ENCODE data around the gene PREPL. TPM values are rescaled to one million over a fixed set of nuclear protein-coding genes. Genes with fewer than 3 reads are reported as not detected.

The PREPL gene
- total and polyA plus RNA-seq, 9 of the 15 experiments (the other 6 are each of a cell fraction or from before 2014, with no cell fraction given): 11.6 to 58.9 (median 27.2) TPM

GRCh38 chr2:44362207-44363015, 1.1 kb upstream of the PREPL start (continued):
- TF ChIP-seq SMAD1 (IDR thresholded peaks at IDR 0.05; ENCODE audit: low read depth, low read length, partially characterized antibody) (no peak), PBX2 (CRISPR knock-in tag; IDR thresholded peaks at IDR 0.05; ENCODE audit: low read depth) (no peak; the same call in 1 of the 2 replicates), PBX2 (tag; conservative IDR thresholded peaks at IDR 0.05; ENCODE audit: low read depth) (peak; percentile 89), TAF1 (IDR thresholded peaks at IDR 0.05; ENCODE audit: control insufficient read depth, extremely low read depth, insufficient read depth, low read length, severe bottlenecking) (peak; percentile 37), UBTF (IDR thresholded peaks at IDR 0.05; ENCODE audit: borderline replicate concordance in 1 of 2, low read depth in 2 of 2, low read length in 2 of 2) (peak in 1 of 2 experiments; percentile 71; a peak in 2 of 4 replicates), DPF2 (IDR thresholded peaks at IDR 0.05) (0 out of 2 replicates have a peak, but pooled peaks have one; percentile 21), MEIS2 (IDR thresholded peaks at IDR 0.05; ENCODE audit: partially characterized antibody) (peak; percentile 95), ZNF431 (CRISPR knock-in tag; IDR thresholded peaks at IDR 0.05) (no peak), HDAC1 (IDR thresholded peaks at IDR 0.05) (peak in 1 of 2 experiments; percentile 49; a peak in 1 of 4 replicates), ESRRA (IDR thresholded peaks at IDR 0.05; ENCODE audit: borderline replicate concordance, low read depth) (no peak), NFXL1 (CRISPR knock-in tag; IDR thresholded peaks at IDR 0.05) (no peak), MITF (IDR thresholded peaks at IDR 0.05) (no peak), ETV1 (tag; conservative IDR thresholded peaks at IDR 0.05; ENCODE audit: low read depth) (peak; percentile 52), ZNF217 (CRISPR knock-in tag; IDR thresholded peaks at IDR 0.05) (peak; percentile 57; the same call in 1 of the 2 replicates), TFE3 (CRISPR knock-in tag; IDR thresholded peaks at IDR 0.05) (no peak), HMBOX1 (IDR thresholded peaks at IDR 0.05) (no peak; the same call in 1 of the 2 replicates)

Measured in K562 (cell line).